Body of pancreas (tissue), 4 donors: Measurements from ENCODE around the gene PAX8. TPM values are rescaled to one million over a fixed set of nuclear protein-coding genes. Genes with fewer than 3 reads are reported as not detected.
"Not testable (repeated sequence)": the region's sequence is repeated elsewhere in the genome, so short reads cannot be mapped to it uniquely, and the experiment has no call there.

Experiments
- ATAC-seq: fragments of 150-250 bp; one replicate; pipeline ENCODE4 v1.9.1; 2016
- DNase-seq, 4 donors: peaks; one replicate each; pipeline ENCODE4 v3.0.0-alpha.2; 2019
- H3K27ac ChIP-seq, 4 donors: fragments of 200-600 bp; sonication (generic); 1 replicate in 3 of 4; 2 replicates in 1 of 4; pipeline versions ENCODE4 v1.5.1 to v1.6.1; 2016 to 2019; ENCODE audit warnings: mild to moderate bottlenecking in 1 of 4, mixed read lengths in 1 of 4, moderate library complexity in 1 of 4
- H3K27me3 ChIP-seq, 2 donors: fragments of 200-600 bp; sonication (generic); one replicate each; pipeline ENCODE4 v1.6.0; 2016; ENCODE audit warnings: mild to moderate bottlenecking in 1 of 2
- H3K36me3 ChIP-seq, 2 donors: fragments of 200-600 bp; sonication (generic); replicated peaks in 1 of 2; 2 replicates each; pipeline ENCODE4 v1.5.1; 2016; ENCODE audit warnings: low read depth in 2 of 2; ENCODE audit not compliant: insufficient read depth in 1 of 2
- H3K4me1 ChIP-seq: fragments of 200-600 bp; sonication (generic); one replicate; pipeline ENCODE4 v1.6.0; 2016
- H3K4me3 ChIP-seq, 2 donors: fragments of 200-600 bp; sonication (generic); 1 replicate in 1 of 2; 2 replicates in 1 of 2; pipeline ENCODE4 v1.5.1; 2016 to 2019
- H3K9me3 ChIP-seq, 3 donors: fragments of 200-600 bp; sonication (generic); 1 replicate in 2 of 3; 2 replicates in 1 of 3; pipeline ENCODE4 v1.5.1; 2016
- POLR2A ChIP-seq, 3 donors: fragments of 450-650 bp; IDR thresholded peaks; one replicate each; pipeline ENCODE4 v1.6.1; 2016; ENCODE audit warnings: antibody characterized with exemption in 3 of 3, mild to moderate bottlenecking in 2 of 3
- WGBS, 2 donors: methylation state at CpG; one replicate each; pipeline ENCODE4 v1.1.5; 2017; 5-methylcytosine and 5-hydroxymethylcytosine counted together
- intact Hi-C: fragments of 100-400 bp; cut with DNase I; formaldehyde crosslinking; loops from one replicate; pipeline ENCODE4 v1.15.1; 2023
- total RNA-seq, 2 donors: library from RNA; depleted of rRNA; stranded (reverse); fragments of >200 nt; gene quantifications; one replicate each; pipeline ENCODE4 v1.1.0, GENCODE V29; 2016
- TF ChIP-seq, protein P1 (sequence below), 7 experiments: fragments of 450-650 bp in 4 of 7; fragments of 200-600 bp in 3 of 7; sonication (generic) in 3 of 7; IDR thresholded peaks; one replicate each; pipeline ENCODE4 v1.5.1; 2016 to 2019; ENCODE audit warnings: antibody characterized with exemption in 7 of 7

The PAX8 gene
- total RNA-seq, 2 donors from 2014 or later: 0.52 to 2.3 TPM

DNA sequence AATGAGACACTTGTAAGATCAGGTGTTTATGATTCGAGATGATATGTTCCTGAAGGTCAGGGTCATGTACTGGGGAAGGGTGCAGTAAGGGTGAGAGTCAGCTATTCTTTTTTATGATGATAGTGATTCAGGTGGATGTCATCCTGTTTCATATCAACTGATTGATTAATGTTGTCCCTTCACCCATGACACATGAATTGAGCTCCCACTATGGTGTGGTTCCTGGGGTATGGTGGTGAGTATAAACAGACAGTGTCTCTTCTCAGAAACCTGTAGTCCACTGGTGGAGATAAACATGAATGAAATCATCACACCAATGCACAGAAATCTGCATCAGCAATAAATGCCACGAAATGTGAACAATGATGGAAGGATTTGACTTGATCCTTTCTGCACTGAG lies 37.4 kb upstream of the PAX8 start:
- Histone ChIP-seq H3K27ac (no peak overlapping the region), H3K27me3 (no peaks in the 10 kb centered on the region), H3K9me3 (no peaks in the 10 kb centered on the region), H3K4me1 (no peaks in the 10 kb centered on the region), H3K36me3 (no peaks in the 10 kb centered on the region), H3K4me3 (no peak overlapping the region)
- TF ChIP-seq, protein P1, sequence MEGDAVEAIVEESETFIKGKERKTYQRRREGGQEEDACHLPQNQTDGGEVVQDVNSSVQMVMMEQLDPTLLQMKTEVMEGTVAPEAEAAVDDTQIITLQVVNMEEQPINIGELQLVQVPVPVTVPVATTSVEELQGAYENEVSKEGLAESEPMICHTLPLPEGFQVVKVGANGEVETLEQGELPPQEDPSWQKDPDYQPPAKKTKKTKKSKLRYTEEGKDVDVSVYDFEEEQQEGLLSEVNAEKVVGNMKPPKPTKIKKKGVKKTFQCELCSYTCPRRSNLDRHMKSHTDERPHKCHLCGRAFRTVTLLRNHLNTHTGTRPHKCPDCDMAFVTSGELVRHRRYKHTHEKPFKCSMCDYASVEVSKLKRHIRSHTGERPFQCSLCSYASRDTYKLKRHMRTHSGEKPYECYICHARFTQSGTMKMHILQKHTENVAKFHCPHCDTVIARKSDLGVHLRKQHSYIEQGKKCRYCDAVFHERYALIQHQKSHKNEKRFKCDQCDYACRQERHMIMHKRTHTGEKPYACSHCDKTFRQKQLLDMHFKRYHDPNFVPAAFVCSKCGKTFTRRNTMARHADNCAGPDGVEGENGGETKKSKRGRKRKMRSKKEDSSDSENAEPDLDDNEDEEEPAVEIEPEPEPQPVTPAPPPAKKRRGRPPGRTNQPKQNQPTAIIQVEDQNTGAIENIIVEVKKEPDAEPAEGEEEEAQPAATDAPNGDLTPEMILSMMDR (IDR thresholded peaks at IDR 0.05): no peak
- TF ChIP-seq POLR2A (IDR thresholded peaks at IDR 0.05): no peak
- ATAC-seq (no peak), DNase-seq (no peak)
- intact Hi-C loops: no loop called here
- WGBS, 2 donors: 37 to 40% methylated on average over 2 of the region's 2 CpGs

DNA sequence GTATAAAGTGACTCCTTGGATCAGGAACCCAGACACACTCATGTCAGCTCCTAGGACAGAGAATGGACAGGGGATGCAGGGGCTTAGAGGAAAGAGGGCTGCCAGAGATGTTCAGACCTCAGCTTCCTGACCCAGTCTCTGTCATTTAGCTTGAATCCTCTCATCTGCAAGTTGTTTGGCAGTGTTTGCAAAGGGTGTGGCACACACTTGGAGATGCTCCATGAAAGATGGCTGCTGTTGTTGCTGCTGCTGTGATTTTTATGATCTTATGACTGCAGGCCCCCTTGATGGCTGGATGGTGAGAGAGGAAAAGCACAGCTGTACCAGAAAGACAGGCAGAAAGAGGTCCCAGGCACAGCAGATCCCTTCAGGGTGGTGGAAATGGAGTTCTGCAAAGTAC lies 35.9 kb upstream of the PAX8 start:
- H3K4me1 ChIP-seq, H3K4me3 ChIP-seq, H3K27ac ChIP-seq, ATAC-seq, H3K9me3 ChIP-seq, DNase-seq, H3K36me3 ChIP-seq, H3K27me3 ChIP-seq, intact Hi-C loops: not testable (repeated sequence)

DNA sequence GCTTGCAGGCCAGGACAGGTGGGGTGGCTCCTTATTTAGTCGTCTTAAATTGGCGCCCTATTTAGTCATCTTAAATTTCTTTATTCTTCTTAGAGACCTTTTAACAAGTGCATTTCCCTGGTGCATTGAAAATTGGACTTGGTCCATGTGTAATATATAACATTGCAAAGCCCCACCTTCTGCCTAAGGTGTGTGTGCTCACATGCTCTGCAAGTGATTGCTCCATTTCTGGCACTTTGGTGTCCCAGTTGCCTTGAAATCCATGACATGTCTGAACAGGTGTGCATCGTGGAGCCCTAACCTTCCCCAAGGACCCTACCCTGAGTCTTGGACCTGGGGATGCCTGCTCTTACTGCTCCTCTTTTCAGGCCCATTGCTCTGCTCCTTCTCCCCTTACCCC lies 35.5 kb upstream of the PAX8 start:
- H3K4me1 ChIP-seq, H3K36me3 ChIP-seq, H3K27ac ChIP-seq, intact Hi-C loops, DNase-seq, H3K9me3 ChIP-seq, H3K27me3 ChIP-seq, ATAC-seq, H3K4me3 ChIP-seq: not testable (repeated sequence)
- 79 to 81% methylated on average over 3 of the region's 3 CpGs for WGBS, 2 donors

DNA sequence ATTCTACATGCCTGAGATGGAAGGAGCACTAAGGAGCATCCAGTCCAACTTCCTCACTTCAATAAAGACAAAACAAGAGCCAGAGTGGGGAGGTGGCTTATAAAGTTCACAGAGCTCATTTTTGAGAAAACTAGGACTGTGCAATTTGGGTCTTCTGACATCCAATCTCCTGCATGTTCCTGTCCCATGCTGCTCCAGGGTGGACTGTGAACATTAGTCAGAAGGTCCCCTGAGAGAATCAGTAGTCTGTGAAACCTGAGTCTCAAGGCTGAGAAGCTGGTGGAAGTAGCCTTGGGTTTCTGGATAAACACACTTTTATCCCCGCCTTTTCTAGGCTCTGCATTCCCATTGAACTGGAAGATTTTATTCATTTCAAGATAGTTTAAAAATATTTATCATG lies 33.1 kb upstream of the PAX8 start:
- WGBS, 2 donors: 72 to 74% methylated on average over 1 of the region's 1 CpG
- intact Hi-C loops, H3K9me3 ChIP-seq, H3K27me3 ChIP-seq, H3K36me3 ChIP-seq, ATAC-seq, H3K27ac ChIP-seq, H3K4me1 ChIP-seq, DNase-seq, H3K4me3 ChIP-seq: not testable (repeated sequence)

DNA sequence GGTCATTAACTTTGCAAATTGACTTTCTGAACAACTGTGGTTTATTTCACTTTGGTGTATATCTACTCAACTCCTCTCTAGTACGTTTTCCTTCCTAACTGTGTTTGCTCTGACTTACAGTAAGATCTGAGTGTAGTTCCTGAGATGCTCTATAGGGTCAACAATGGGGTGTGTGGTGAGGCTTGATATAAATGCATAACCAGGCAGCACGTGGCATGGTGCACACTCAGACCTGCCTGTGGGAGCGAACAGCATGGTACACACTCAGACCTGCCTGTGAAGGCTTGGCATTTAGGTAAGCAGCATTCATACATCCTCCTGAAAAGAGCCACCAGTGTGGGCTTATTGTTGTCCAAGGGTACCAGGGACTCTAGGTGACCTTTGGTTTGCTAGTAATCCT lies 32.5 kb upstream of the PAX8 start:
- DNase-seq, H3K4me3 ChIP-seq, ATAC-seq, H3K27ac ChIP-seq, H3K4me1 ChIP-seq, H3K36me3 ChIP-seq, H3K27me3 ChIP-seq, H3K9me3 ChIP-seq, intact Hi-C loops: not testable (repeated sequence)
- 58 to 67% methylated on average over 3 of the region's 3 CpGs for WGBS, 2 donors

DNA sequence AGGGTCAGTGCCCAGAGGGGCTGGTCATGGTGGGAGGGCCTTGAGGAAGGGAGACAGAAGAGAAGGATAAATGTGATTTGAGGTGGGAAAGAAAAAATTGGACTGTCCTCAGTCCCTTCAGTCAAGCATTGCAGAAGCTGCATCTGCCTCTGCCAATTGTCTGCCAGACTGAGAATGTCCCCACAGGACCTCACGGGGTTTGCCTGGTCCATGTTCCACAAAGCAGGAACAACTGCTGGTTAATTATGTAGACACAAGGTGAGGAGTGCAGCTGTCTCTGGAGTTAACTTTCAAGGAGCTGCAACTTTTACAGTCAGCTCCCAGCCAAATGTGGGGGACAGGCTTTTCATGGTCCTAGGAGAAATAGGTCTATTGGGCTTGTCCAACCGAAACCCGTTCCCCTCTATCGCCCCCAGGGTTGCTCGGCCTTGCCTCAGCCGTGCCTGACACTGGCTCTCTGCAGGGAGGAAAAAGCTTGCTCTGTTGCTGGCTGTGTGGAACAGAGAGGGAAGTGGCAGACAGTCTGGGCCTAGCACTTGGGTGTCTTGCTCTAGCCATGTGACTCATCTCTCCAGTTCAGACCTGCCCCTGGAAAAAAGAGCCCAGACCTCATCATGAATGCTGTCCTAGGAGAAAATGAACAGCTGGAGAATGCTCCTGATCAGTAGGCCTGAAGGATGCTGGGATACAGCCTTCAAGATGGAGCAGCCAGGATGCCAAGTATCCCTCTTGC lies 31.1 kb upstream of the PAX8 start:
- Histone ChIP-seq H3K36me3 (no peaks in the 10 kb centered on the region), H3K4me1 (no peaks in the 10 kb centered on the region), H3K9me3 (no peaks in the 10 kb centered on the region), H3K27me3 (no peaks in the 10 kb centered on the region), H3K4me3 (no peak overlapping the region), H3K27ac (no peak overlapping the region)
- DNase-seq (no peak), ATAC-seq (no peak)
- no peak for TF ChIP-seq POLR2A (IDR thresholded peaks at IDR 0.05)
- TF ChIP-seq, protein P1 (IDR thresholded peaks at IDR 0.05): no peak
- 88 to 92% methylated on average over 6 of the region's 6 CpGs for WGBS, 2 donors
- intact Hi-C loops: no loop called here

DNA sequence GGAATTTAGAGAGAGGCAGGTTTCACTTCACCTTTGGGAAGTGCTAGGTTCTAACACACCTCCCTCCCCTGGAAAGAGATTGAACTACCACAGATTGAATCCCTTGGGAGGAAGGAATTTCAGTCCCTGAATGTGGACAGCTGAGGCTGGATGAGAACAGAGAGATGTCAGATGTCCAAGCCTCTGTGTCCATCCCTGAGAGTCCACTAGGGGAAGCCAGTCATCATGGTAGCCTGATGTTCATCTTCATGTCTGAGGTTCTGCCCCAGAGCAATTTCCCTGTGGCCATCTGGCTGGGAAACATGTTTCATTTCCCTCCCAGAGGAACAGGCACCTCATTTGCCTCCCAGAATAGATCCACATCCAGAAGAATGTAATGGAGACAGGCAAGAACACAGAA lies 30.1 kb upstream of the PAX8 start:
- H3K4me1 ChIP-seq, H3K27me3 ChIP-seq, H3K9me3 ChIP-seq, H3K27ac ChIP-seq, H3K36me3 ChIP-seq, H3K4me3 ChIP-seq, DNase-seq, intact Hi-C loops: not testable (repeated sequence)
- TF ChIP-seq, protein P1 (IDR thresholded peaks at IDR 0.05): peak in 1 of 7 experiments; percentile 1
- peak; percentile 27 for ATAC-seq

DNA sequence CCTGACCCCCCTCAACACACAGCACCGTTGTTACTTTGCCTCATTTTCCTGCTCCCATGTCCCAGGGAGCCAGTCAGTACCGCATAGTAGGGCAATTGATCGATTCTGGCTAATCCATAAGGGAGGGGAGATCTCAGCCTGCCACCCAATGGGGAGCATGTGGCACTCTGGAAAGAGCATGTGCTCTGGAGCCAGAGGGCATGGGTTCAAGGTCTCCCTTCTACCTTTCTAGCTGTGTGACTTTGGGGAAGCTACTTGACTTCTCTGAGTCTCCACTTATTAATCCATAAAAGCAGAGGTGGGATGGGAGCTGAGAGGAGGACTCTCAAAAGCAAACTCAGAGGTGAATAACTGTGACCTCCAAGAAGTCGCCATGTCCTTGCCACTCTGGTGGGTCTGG lies 27.5 kb upstream of the PAX8 start:
- H3K27ac ChIP-seq, intact Hi-C loops: not testable (repeated sequence)
- 73 to 100% methylated on average over 1 to 4 of the region's 4 CpGs for WGBS, 2 donors

DNA sequence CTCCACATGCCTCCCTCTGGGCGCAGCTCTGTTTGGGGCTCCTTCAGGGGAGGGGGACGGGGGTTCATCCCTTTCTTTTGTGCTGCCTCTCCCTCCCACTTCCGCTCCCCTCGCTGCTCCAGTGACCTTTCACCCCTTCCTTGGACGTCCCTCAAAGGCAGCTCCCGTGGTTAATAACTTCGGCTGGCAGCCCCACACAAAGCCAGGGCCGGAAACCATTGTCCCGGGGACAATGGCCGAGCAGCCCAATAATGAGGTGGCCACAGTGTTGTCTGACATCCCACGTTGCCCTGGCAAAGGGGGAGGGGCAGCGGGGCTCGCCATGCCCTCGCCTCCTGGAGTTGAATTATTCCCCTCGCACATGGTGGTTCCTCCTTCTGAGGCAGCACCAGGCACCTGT lies 27.0 kb upstream of the PAX8 start:
- H3K9me3 ChIP-seq, H3K27me3 ChIP-seq, H3K27ac ChIP-seq, H3K4me1 ChIP-seq, H3K4me3 ChIP-seq, ATAC-seq, H3K36me3 ChIP-seq, intact Hi-C loops, DNase-seq: not testable (repeated sequence)
- WGBS, 2 donors: 41 to 51% methylated on average over 10 to 15 of the region's 15 CpGs

More for the DNA sequence above, 27.5 kb upstream of the PAX8 start:
- H3K9me3 ChIP-seq, ATAC-seq, H3K27me3 ChIP-seq, H3K4me1 ChIP-seq, H3K36me3 ChIP-seq, DNase-seq, H3K4me3 ChIP-seq: not testable (repeated sequence)
